Ramos (cell line): Measurements from ENCODE around the gene FN1.

Source experiments
- in situ Hi-C: fragments of 300-500 bp; cut with MboI; formaldehyde crosslinking; loops from one replicate; pipeline ENCODE4 v1.14.3; 2022; ENCODE audit warnings: low sequenced_read_pairs; ENCODE audit not compliant: unreplicated experiment

FN1 gene

GRCh38 chr2:215425021-215425782, 10.7 kb downstream of the FN1 start:
- in situ Hi-C loops, result no loop called here

- in situ Hi-C loops, result no loop called here
Measured at GRCh38 chr2:215423928-215424540, 11.8 kb downstream of the FN1 start.

DNA sequence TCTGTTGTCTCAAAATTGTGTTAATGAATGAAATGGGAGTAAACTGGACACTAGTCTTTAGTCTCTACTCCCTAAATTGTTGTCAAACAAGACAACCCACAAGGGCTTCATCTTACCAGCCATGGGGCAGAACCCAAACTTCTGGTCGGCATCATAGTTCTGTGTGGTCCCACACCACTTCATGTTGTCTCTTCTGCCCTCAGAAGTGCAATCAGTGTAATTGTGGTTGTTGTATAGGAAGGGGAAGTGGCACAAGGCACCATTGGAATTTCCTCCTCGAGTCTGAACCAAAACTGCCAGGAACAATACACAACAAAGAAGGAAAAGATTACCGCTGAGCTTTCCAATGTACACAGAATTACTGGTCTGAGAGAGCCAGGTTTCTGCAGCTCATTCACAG, 12.6 kb downstream of the FN1 start:
- in situ Hi-C loops, result no loop called here

DNA sequence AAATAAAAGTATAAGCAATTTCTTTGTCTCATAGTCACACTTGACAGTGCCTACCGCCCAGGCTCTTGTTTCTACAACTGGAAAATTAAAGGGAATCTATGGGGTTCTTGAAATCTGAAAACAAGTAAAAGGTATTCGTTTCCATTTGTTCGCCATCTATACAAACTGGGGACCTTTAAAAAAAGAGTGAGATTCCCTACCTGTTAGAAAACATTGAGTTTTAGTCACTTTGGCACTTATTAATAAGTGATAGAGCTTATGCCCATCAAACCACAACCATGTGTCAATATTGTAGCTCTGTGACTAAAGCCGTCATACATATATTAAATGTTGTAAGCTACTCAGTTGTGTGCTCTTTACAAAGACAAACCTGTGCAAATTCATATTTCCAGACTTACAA, 13.2 kb downstream of the FN1 start:
- in situ Hi-C loops, result no loop called here

DNA sequence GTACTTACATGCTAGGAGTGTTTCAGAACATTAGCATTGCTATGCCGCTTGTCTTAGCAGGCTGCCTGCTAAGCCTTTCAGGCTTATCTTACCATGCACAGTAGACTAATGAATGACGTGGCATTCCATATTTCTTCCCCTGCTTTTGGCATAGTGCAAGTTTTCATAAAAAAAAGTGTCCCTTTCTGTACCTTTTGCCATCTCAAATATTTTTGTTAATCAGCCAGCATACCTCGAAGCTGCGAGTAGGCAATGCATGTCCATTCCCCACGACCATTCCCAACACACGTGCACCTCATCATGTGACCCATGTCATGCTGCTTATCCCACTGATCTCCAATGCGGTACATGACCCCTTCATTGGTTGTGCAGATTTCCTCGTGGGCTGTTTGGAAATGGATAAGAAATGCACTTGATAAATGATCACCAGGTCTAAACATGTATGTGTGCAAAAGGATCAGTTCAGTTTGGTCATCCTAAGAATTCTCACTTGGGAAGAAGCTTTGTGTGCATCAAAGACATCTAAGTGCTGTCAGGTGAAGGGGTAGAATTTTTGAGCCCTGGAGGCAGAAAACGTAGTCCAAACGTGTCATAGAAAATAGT, 13.9 kb downstream of the FN1 start:
- in situ Hi-C loops, result no loop called here

DNA sequence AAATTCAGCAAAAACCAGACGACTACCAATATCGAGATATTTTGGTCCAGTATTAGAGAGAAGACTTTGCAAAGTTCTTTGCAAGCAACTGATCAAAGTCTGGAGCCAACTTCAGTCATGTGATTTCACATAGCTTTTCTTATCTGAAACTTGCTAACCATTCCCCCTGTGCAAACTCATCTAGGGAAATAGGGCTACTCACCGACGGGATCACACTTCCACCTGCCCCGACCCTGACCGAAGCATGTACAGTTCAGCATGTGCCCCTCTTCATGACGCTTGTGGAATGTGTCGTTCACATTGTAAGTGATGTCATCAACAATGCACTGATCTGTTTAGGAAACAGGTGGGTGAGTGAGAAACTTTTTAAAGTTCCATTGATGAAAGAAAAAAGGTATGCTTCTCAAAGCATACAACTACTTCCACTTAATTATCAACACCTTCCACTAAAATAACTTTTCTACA, 15.4 kb downstream of the FN1 start:
- in situ Hi-C loops, result no loop called here

DNA sequence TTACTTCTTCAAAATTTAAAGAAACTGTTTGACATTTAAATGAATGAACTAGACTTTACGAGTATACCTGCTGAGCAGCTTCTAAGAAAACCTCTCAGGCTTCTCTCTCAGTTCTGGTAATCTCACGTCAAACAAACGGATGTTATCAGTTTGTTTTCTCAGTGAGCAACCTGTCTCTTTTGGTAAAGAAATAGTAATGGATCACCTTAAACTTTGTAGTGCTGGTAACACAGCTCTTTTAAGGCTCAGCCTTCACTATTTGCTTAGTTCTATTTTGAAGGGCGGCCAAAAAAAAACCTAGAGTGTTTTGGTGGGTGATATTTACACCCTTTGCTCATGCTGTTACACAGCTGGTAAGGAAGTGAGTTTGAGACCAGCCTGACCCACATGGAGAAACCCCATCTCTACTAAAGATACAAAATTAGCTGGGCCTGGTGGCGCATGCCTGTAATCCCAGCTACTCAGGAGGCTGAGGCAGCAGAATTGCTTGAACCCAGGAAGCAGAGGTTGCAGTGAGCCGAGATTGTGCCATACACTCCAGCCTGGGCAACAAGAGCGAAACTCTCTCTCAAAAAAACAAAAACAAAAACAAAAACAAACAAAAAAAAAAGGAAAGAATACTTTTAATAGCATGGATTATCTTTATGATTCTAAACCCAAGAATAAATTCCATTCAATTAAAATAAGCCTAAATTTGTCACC, 15.9 kb downstream of the FN1 start:
- in situ Hi-C loops, result no loop called here

GRCh38 chr2:215419113-215419512, 16.8 kb downstream of the FN1 start:
- in situ Hi-C loops, result no loop called here

GRCh38 chr2:215418064-215418963, 17.6 kb downstream of the FN1 start:
- in situ Hi-C loops, result no loop called here

DNA sequence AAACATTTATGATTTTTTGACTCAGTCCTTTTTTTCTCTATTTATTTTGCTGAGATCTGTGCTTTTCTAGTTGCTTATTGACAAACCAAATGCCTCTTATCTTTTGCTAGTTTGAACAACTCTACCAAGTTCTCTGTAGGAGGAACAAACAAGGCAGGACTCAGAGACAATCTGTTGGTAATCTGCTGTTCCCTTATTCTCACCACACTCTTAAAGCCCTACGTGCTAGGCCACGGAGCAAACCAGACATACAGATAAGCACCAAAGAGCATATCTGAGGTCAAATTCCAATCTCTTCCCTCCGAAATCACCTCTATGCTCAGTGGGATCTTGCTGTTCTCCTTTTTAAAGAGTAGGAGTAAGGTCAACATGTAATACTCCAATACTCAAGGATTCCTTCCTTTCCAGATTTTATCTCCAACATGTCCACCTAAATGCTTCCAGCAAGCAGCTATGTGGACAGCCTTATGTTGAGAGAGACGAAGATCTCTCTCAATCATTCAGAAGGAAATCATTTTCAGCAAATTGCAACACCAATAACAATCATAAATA, 18.4 kb downstream of the FN1 start:
- in situ Hi-C loops, result no loop called here

- in situ Hi-C loops, result no loop called here
Measured at GRCh38 chr2:215416656-215417055, 19.2 kb downstream of the FN1 start.

GRCh38 chr2:215415820-215416577, 19.9 kb downstream of the FN1 start:
- in situ Hi-C loops, result no loop called here

GRCh38 chr2:215415218-215415617, 20.6 kb downstream of the FN1 start:
- in situ Hi-C loops, result no loop called here

GRCh38 chr2:215414674-215415073, 21.2 kb downstream of the FN1 start:
- in situ Hi-C loops, result no loop called here

DNA sequence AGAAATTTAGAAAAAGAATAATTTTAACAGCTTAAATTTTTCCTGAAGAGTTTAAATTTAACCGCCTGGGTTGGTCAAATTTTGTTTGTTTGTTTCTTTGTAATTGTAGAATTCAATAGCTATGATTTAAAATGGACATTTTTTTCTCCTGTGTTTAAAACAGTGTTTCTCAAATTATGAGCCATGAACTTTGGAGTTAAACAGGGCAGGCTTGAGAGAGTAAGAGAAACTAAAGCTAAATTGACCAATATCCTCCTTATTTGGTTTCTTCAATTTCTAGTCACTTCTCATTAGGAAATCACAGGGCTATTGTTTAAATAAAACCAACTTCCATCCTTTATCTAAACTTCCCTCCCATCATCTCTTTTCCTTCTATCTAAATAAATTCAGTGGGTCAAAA, 21.9 kb downstream of the FN1 start:
- in situ Hi-C loops, result no loop called here

- in situ Hi-C loops, result no loop called here
Measured at GRCh38 chr2:215413484-215413777, 22.4 kb downstream of the FN1 start.

- in situ Hi-C loops, result no loop called here
Measured at GRCh38 chr2:215411941-215412743, 23.7 kb downstream of the FN1 start.

DNA sequence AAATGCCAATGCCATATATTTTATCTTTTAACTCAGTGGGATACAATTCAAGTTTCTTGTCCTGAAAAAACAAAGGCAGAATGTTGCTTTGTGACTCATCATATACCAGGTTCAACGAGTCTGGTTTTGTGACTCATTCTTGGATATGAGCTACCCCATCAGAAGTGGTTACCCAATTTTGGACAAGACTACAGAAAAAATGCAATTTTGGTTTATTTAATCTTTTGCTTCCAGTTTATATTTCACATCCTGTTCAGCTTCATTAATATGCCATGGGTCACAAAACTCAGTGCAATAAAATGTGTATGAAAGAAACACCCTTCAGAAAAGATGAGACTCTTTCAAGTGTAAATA, 25.0 kb downstream of the FN1 start:
- in situ Hi-C loops, result no loop called here
